OCI-LY7 (cell line): Measurements from ENCODE around the gene ASPM. TPM values are rescaled to one million over a fixed set of nuclear protein-coding genes. Genes with fewer than 3 reads are reported as not detected.

Experiments
- BruUV-seq: library from RNA; stranded (reverse); fragments of 400-500 nt; replicated peaks from 2 replicates; lab custom pipeline; 2021; lab: Mats Ljungman, UMichigan
- CTCF ChIA-PET: fragments of 300-600 bp; sonication (Branson Sonifier 250); formaldehyde crosslinking; loops from one replicate; lab custom pipeline; 2022; ENCODE audit warnings: antibody characterized with exemption; ENCODE audit not compliant: unreplicated experiment; lab: Charles Lee
- POLR2A ChIA-PET: fragments of 300-600 bp; sonication (Branson Sonifier 250); formaldehyde crosslinking; loops from one replicate; lab custom pipeline; 2022; ENCODE audit warnings: antibody characterized with exemption; lab: Charles Lee
- DNase-seq: peaks from one replicate; pipeline ENCODE4 v3.0.0-alpha.2; 2015; ENCODE audit warnings: low spot score
- H2AFZ ChIP-seq: fragments of 200-600 bp; sonication (generic), shearing (Covaris generic); 2 replicates; pipeline ENCODE4 v1.6.1; 2014; ENCODE audit warnings: mild to moderate bottlenecking, antibody characterized with exemption, low read length, moderate library complexity
- H3K27ac ChIP-seq: fragments of 200-600 bp; sonication (generic); 2 replicates; pipeline ENCODE4 v1.5.1; 2014; ENCODE audit warnings: mixed run types, low read depth, mild to moderate bottlenecking, moderate library complexity, low read length, inconsistent platforms; ENCODE audit not compliant: poor library complexity, severe bottlenecking
- H3K36me3 ChIP-seq: fragments of 200-600 bp; sonication (generic); 2 replicates; pipeline ENCODE4 v1.6.1; 2014; ENCODE audit warnings: mild to moderate bottlenecking, antibody characterized with exemption, low read length, moderate library complexity, mixed read lengths; ENCODE audit not compliant: insufficient read depth
- H3K4me1 ChIP-seq: fragments of 200-600 bp; sonication (generic); 2 replicates; pipeline ENCODE4 v1.5.1; 2014; ENCODE audit warnings: mild to moderate bottlenecking, low read length; ENCODE audit not compliant: insufficient read depth, poor library complexity, severe bottlenecking
- H3K4me2 ChIP-seq: fragments of 200-600 bp; sonication (generic); 2 replicates; pipeline ENCODE4 v1.6.1; 2014; ENCODE audit warnings: mild to moderate bottlenecking, low read length
- H3K4me3 ChIP-seq: fragments of 200-600 bp; sonication (generic); 2 replicates; pipeline ENCODE4 v1.5.1; 2014; ENCODE audit warnings: mild to moderate bottlenecking, low read depth, low read length; ENCODE audit not compliant: poor library complexity, severe bottlenecking
- H3K79me2 ChIP-seq: fragments of 200-600 bp; sonication (generic); 2 replicates; pipeline ENCODE4 v1.6.1; 2016; ENCODE audit warnings: low read depth, mild to moderate bottlenecking, low read length, moderate library complexity, mixed read lengths; ENCODE audit not compliant: insufficient read depth
- H3K9me2 ChIP-seq: fragments of 200-600 bp; sonication (generic); 2 replicates; pipeline ENCODE4 v1.6.1; 2016; ENCODE audit warnings: mild to moderate bottlenecking, low read length, mixed read lengths; ENCODE audit not compliant: insufficient read depth
- H3K9me3 ChIP-seq: fragments of 200-600 bp; sonication (generic); 2 replicates; pipeline ENCODE4 v1.6.1; 2014; ENCODE audit warnings: mild to moderate bottlenecking, mixed run types, low read length, mixed read lengths
- H4K20me1 ChIP-seq: fragments of 200-600 bp; sonication (generic); 2 replicates; pipeline ENCODE4 v1.6.1; 2014; ENCODE audit warnings: mild to moderate bottlenecking, antibody characterized with exemption, low read length, moderate library complexity, mixed read lengths; ENCODE audit not compliant: insufficient read depth
- CTCF ChIP-seq: fragments of 200-600 bp; sonication (generic); conservative IDR thresholded peaks from 2 replicates; pipeline ENCODE4 v1.5.1; 2014; ENCODE audit warnings: mild to moderate bottlenecking, antibody characterized with exemption, low read length, moderate library complexity, mixed read lengths
- EZH2phosphoT487 ChIP-seq: fragments of 200-600 bp; sonication (generic); IDR thresholded peaks from 2 replicates; pipeline ENCODE4 v1.6.1; 2018; ENCODE audit warnings: low read depth, borderline replicate concordance, mild to moderate bottlenecking, mixed run types, antibody characterized with exemption, low read length, moderate library complexity, mixed read lengths
- intact Hi-C: fragments of 100-400 bp; cut with micrococcal nuclease; formaldehyde crosslinking; loops from one replicate; pipeline ENCODE4 v1.10.0; 2022; ENCODE audit not compliant: unreplicated experiment
- total RNA-seq, 2 experiments: library from RNA; depleted of rRNA in 1 of 2; stranded (reverse); fragments of >200 nt in 1 of 2; shearing (Covaris generic) in 1 of 2; gene quantifications; 2 replicates each; pipeline ENCODE4 v1.2.3, GENCODE V29; 2014 to 2022

ASPM gene
- total RNA-seq, 2 experiments from 2014 or later = 76.8 to 88.6 TPM

GRCh38 chr1:197144570-197145325 lies 1.7 kb downstream of the ASPM start:
- Histone ChIP-seq H3K27ac (peak overlapping the region; percentile 90), H2AFZ (no peak overlapping the region), H3K4me2 (peak overlapping the region; percentile 82), H3K36me3 (peaks cover 57% of the 10 kb centered on the region), H3K9me3 (no peaks in the 10 kb centered on the region), H4K20me1 (peaks cover 17% of the 10 kb centered on the region), H3K4me3 (peak overlapping the region; percentile 88), H3K4me1 (peaks cover 42% of the 10 kb centered on the region), H3K9me2 (no peaks in the 10 kb centered on the region), H3K79me2 (peaks cover 67% of the 10 kb centered on the region)
- CTCF ChIA-PET = no interaction called here
- intact Hi-C loops = loop anchor here (5.0 to 10.0 kb wide), 2 partner anchors 630 to 1323 kb away; partner anchors contain the start of gene DENND1B
- TF ChIP-seq EZH2phosphoT487 (no peak), CTCF (no peak)
- POLR2A ChIA-PET = interaction anchor here (0.8 to 1.3 kb wide), 2 partner anchors 8 to 18 kb away, joined by 3 to 6 read pairs; no protein-coding TSS in a partner anchor
- no TSS peak for BruUV-seq
- peak; percentile 18 for DNase-seq

GRCh38 chr1:197143276-197143675 lies 3.2 kb downstream of the ASPM start:
- no peak for TF ChIP-seq EZH2phosphoT487
- no peak for TF ChIP-seq CTCF
- Histone ChIP-seq H3K9me2 (no peaks in the 10 kb centered on the region), H2AFZ (no peak overlapping the region), H3K4me2 (peak overlapping the region; percentile 82), H3K79me2 (peaks cover 78% of the 10 kb centered on the region), H3K36me3 (peaks cover 72% of the 10 kb centered on the region), H3K4me3 (peak overlapping the region; percentile 88), H3K27ac (no peak overlapping the region), H3K9me3 (no peaks in the 10 kb centered on the region), H4K20me1 (peaks cover 17% of the 10 kb centered on the region), H3K4me1 (peaks cover 42% of the 10 kb centered on the region)
- BruUV-seq = no TSS peak
- ChIA-PET CTCF (no interaction called here), POLR2A (interaction anchor here (0.8 to 1.6 kb wide), 4 partner anchors 10 to 55 kb away, joined by 3 read pairs; no protein-coding TSS in a partner anchor)
- intact Hi-C loops = loop anchor here (10.0 kb wide), 1 partner anchor 632 kb away; the partner anchor contains the start of gene DENND1B
- no peak for DNase-seq
